Right hindlimb (tissue), 1 donor: ENCODE measurements around the gene GJE1.
"Not testable (repeated sequence)": the region's sequence is repeated elsewhere in the genome, so short reads cannot be mapped to it uniquely, and the experiment has no call there.

Experiments
- DNase-seq: peaks from one replicate; pipeline ENCODE4 v3.0.0-alpha.2; 2018

The GJE1 gene

GRCh38 chr6:142132625-142133024, at the start of gene GJE1:
Gene GJE1, plus strand, starts transcription at chr6:142132925. Its CDS starts 234 bp downstream, at chr6:142133159.
- no peak for DNase-seq

- DNase-seq = no peak
Measured at GRCh38 chr6:142087950-142088857, 44.5 kb upstream of the GJE1 start.

GRCh38 chr6:142088858-142089216, 43.9 kb upstream of the GJE1 start:
- peak; percentile 48 for DNase-seq

GRCh38 chr6:142104820-142105219, 27.9 kb upstream of the GJE1 start:
- DNase-seq = not testable (repeated sequence)

- not testable (repeated sequence) for DNase-seq
Measured at GRCh38 chr6:142110820-142111219, 21.9 kb upstream of the GJE1 start.

GRCh38 chr6:142112451-142113061, 20.2 kb upstream of the GJE1 start:
- peak; percentile 55 for DNase-seq

- no peak for DNase-seq
Measured at GRCh38 chr6:142117366-142117765, 15.4 kb upstream of the GJE1 start.

- no peak for DNase-seq
Measured at GRCh38 chr6:142118328-142118727, 14.4 kb upstream of the GJE1 start.

GRCh38 chr6:142118925-142119324, 13.8 kb upstream of the GJE1 start:
- no peak for DNase-seq

GRCh38 chr6:142121342-142121741, 11.4 kb upstream of the GJE1 start:
- no peak for DNase-seq

- no peak for DNase-seq
Measured at GRCh38 chr6:142130814-142131213, 1.9 kb upstream of the GJE1 start.

GRCh38 chr6:142138876-142139275, 6.2 kb downstream of the GJE1 start:
- no peak for DNase-seq

- not testable (repeated sequence) for DNase-seq
Measured at GRCh38 chr6:142141531-142141930, 8.8 kb downstream of the GJE1 start.

GRCh38 chr6:142146828-142147662, 14.3 kb downstream of the GJE1 start, which contains the start of the genes NMBR and VTA1:
Gene NMBR, minus strand, starts transcription at chr6:142147122. Its CDS starts 58,464 bp downstream, at chr6:142088658.
Gene VTA1, plus strand, starts transcription at chr6:142147263. Its CDS starts 25 bp downstream, at chr6:142147288.
- peak; percentile 99 for DNase-seq

- DNase-seq = no peak
Measured at GRCh38 chr6:142152746-142153145, 20.0 kb downstream of the GJE1 start.

- DNase-seq = no peak
Measured at GRCh38 chr6:142153196-142153595, 20.5 kb downstream of the GJE1 start.

GRCh38 chr6:142154336-142154735, 21.6 kb downstream of the GJE1 start:
- DNase-seq = no peak

- no peak for DNase-seq
Measured at GRCh38 chr6:142155091-142155490, 22.4 kb downstream of the GJE1 start.

- DNase-seq = no peak
Measured at GRCh38 chr6:142155895-142156757, 23.4 kb downstream of the GJE1 start.

- DNase-seq = not testable (repeated sequence)
Measured at GRCh38 chr6:142156758-142157068, 24.0 kb downstream of the GJE1 start.

GRCh38 chr6:142162780-142163179, 30.1 kb downstream of the GJE1 start:
- DNase-seq = no peak

- no peak for DNase-seq
Measured at GRCh38 chr6:142165227-142165626, 32.5 kb downstream of the GJE1 start.
